SK-N-SH (cell line): ENCODE data around the gene NYNRIN. TPM values are rescaled to one million over a fixed set of nuclear protein-coding genes. Genes with fewer than 3 reads are reported as not detected.

Source experiments
- CTCF ChIA-PET: fragments of 300-600, 350-600 bp; formaldehyde crosslinking; extraction: SDS; loops from one replicate; lab custom pipeline; 2021; lab: Yijun Ruan, JAX
- POLR2A ChIA-PET: fragments of 350-600 bp; sonication (Branson Sonifier 250); formaldehyde crosslinking; extraction: SDS; loops from one replicate; lab custom pipeline; 2020; ENCODE audit warnings: antibody characterized with exemption, inconsistent platforms; lab: Yijun Ruan, JAX
- DNase-seq: peaks from one replicate; pipeline ENCODE4 v3.0.0; 2012
- H2AFZ ChIP-seq: fragments of 200-600 bp; sonication (generic); 2 replicates; pipeline ENCODE4 v1.8.1; 2016; ENCODE audit warnings: antibody characterized with exemption, mild to moderate bottlenecking, low read depth
- H3F3A ChIP-seq: fragments of 200-600 bp; sonication (generic); replicated peaks from 2 replicates; pipeline ENCODE3; 2016; ENCODE audit warnings: antibody characterized with exemption, mild to moderate bottlenecking; ENCODE audit not compliant: insufficient read depth
- H3K27ac ChIP-seq, 2 experiments: fragments of 200-500 bp in 1 of 2; fragments of 200-600 bp in 1 of 2; sonication (Bioruptor generic) in 1 of 2; sonication (generic), shearing (Covaris generic) in 1 of 2; 2 replicates each; pipeline versions ENCODE4 v1.5.1 to v1.6.1; 2014 to 2016; ENCODE audit warnings: low read depth in 2 of 2, inconsistent platforms in 1 of 2, low read length in 1 of 2, mild to moderate bottlenecking in 1 of 2, mixed read lengths in 1 of 2
- H3K27me3 ChIP-seq: fragments of 200-600 bp; sonication (generic), shearing (Covaris generic); 2 replicates; pipeline ENCODE4 v1.6.1; 2016; ENCODE audit warnings: mixed run types; ENCODE audit not compliant: insufficient read depth
- H3K36me3 ChIP-seq, 2 experiments: fragments of 200-500 bp in 1 of 2; fragments of 200-600 bp in 1 of 2; sonication (Bioruptor generic) in 1 of 2; sonication (generic) in 1 of 2; replicated peaks in 1 of 2; 2 replicates each; pipeline versions ENCODE3 to v1.5.1; 2014 to 2016; ENCODE audit warnings: low read length in 1 of 2, mild to moderate bottlenecking in 1 of 2; ENCODE audit not compliant: insufficient read depth in 2 of 2, control insufficient read depth in 1 of 2
- H3K4me1 ChIP-seq, 2 experiments: fragments of 200-500 bp in 1 of 2; fragments of 200-600 bp in 1 of 2; sonication (Bioruptor generic) in 1 of 2; sonication (generic), shearing (Covaris generic) in 1 of 2; 2 replicates each; pipeline versions ENCODE4 v1.5.1 to v1.6.1; 2014 to 2016; ENCODE audit warnings: low read depth in 1 of 2, low read length in 1 of 2, mixed run types in 1 of 2; ENCODE audit not compliant: insufficient read depth in 2 of 2, control insufficient read depth in 1 of 2
- H3K4me2 ChIP-seq: fragments of 200-600 bp; sonication (generic), shearing (Covaris generic); 2 replicates; pipeline ENCODE4 v1.6.1; 2017; ENCODE audit warnings: mixed run types
- H3K4me3 ChIP-seq, 2 experiments: fragments of 200-500 bp in 1 of 2; fragments of 200-600 bp in 1 of 2; sonication (Bioruptor generic) in 1 of 2; sonication (generic), shearing (Covaris generic) in 1 of 2; 2 replicates each; pipeline versions ENCODE4 v1.5.1 to v1.8.1; 2014 to 2016; ENCODE audit warnings: low read depth in 2 of 2, inconsistent platforms in 1 of 2, low read length in 1 of 2, mild to moderate bottlenecking in 1 of 2, mixed read lengths in 1 of 2, moderate library complexity in 1 of 2
- H3K79me2 ChIP-seq: fragments of 200-600 bp; sonication (generic); 2 replicates; pipeline ENCODE4 v1.8.1; 2017; ENCODE audit warnings: mild to moderate bottlenecking; ENCODE audit not compliant: insufficient read depth
- H3K9ac ChIP-seq: fragments of 200-600 bp; sonication (generic); 2 replicates; pipeline ENCODE4 v1.6.1; 2017; ENCODE audit warnings: mixed run types
- H3K9me2 ChIP-seq: fragments of 200-600 bp; sonication (generic); 2 replicates; pipeline ENCODE4 v1.6.1; 2017; ENCODE audit warnings: mixed run types
- H3K9me3 ChIP-seq: fragments of 200-600 bp; sonication (generic); 2 replicates; pipeline ENCODE4 v1.6.1; 2017; ENCODE audit warnings: mixed run types, mild to moderate bottlenecking, moderate library complexity
- H4K20me1 ChIP-seq: fragments of 200-600 bp; sonication (generic); 2 replicates; pipeline ENCODE4 v1.6.1; 2017; ENCODE audit warnings: mild to moderate bottlenecking, mixed run types; ENCODE audit not compliant: insufficient read depth
- CHD2 ChIP-seq: fragments of 150-350 bp; IDR thresholded peaks from 2 replicates; pipeline ENCODE4 v1.6.1; 2018; ENCODE audit warnings: low read length; ENCODE audit not compliant: partially characterized antibody
- MXI1 ChIP-seq: IDR thresholded peaks from 2 replicates; pipeline ENCODE4 v1.6.1; 2012; ENCODE audit warnings: mild to moderate bottlenecking, low read depth, low read length, improper control_type of control experiment
- POLR2AphosphoS5 ChIP-seq: IDR thresholded peaks from 2 replicates; pipeline ENCODE4 v1.6.1; 2012; ENCODE audit warnings: low read depth, low read length
- RFX5 ChIP-seq: IDR thresholded peaks from 2 replicates; pipeline ENCODE4 v1.6.1; 2012; ENCODE audit warnings: mild to moderate bottlenecking, improper control_type of control experiment, low read length
- RXRA ChIP-seq: IDR thresholded peaks from 2 replicates; pipeline ENCODE4 v1.4.0; 2012; ENCODE audit warnings: low read depth, mild to moderate bottlenecking, borderline replicate concordance
- WGBS: methylation state at CpG from one replicate; pipeline ENCODE4 v1.1.6; 2017; ENCODE audit warnings: low lambda C conversion rate; 5-methylcytosine and 5-hydroxymethylcytosine counted together
- polyA plus RNA-seq, 3 experiments: library from polyadenylated mRNA; depleted of rRNA; stranded (reverse); fragments of >200 nt; gene quantifications; 2 replicates each; pipeline ENCODE4 v1.2.3, GENCODE V29; 2012
- TF ChIP-seq, protein P1 (sequence below): fragments of 200-600 bp; sonication (generic); IDR thresholded peaks from 2 replicates; pipeline ENCODE4 v1.6.1; 2017; ENCODE audit warnings: antibody characterized with exemption, mild to moderate bottlenecking, moderate library complexity
- TF ChIP-seq, protein P2 (sequence below): IDR thresholded peaks from 2 replicates; pipeline ENCODE4; 2012
- TF ChIP-seq, protein P3 (sequence below): fragments of 150-350 bp; IDR thresholded peaks from 2 replicates; pipeline ENCODE4 v1.6.1; 2017; ENCODE audit warnings: antibody characterized with exemption, low read length, low read depth, borderline replicate concordance
- TF ChIP-seq, protein P4 (sequence below): IDR thresholded peaks from 2 replicates; pipeline ENCODE4 v1.4.0; 2012; ENCODE audit warnings: low read depth, borderline replicate concordance

Gene NYNRIN
- polyA plus RNA-seq, 1 of the 3 experiments (the other 2 are of a cell fraction), result 4.8 TPM

DNA sequence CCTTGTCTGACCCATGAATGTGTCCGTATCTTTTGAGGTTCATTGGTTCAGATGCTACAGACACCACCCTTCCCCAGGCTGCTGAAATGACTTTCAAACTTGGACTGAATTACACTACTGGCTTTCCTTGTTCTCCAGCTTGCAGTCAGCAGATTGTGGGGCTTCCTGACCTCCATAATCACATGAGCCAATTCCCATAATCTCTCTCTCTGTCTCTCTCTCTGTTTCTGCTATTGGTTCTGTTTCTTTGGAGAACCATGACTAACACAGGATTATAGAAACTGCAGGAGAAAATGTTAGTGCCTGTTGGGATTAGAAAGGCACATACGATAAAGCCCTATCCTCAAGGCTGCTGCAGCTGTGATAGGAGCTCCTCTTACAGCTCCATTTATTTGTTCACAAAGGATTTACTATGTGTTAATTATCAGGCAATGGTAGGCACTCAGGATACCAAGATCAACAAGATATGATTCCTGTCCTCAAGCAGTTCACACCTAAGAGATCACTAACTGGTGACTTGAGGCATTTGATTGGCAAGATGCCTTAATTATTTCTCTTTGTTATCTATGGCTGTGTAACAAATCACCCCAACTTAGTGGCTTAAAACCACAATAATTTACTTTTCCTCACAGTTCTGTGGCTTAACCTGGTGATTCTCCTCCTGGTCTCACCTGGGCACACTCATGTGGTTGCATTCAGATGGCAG lies 10.2 kb upstream of the NYNRIN start:
- no peak overlapping the region for H3K4me3 ChIP-seq
- TF ChIP-seq RXRA, result no peak
- no peak for TF ChIP-seq MXI1
- no peak for TF ChIP-seq RFX5
- TF ChIP-seq, protein P1, sequence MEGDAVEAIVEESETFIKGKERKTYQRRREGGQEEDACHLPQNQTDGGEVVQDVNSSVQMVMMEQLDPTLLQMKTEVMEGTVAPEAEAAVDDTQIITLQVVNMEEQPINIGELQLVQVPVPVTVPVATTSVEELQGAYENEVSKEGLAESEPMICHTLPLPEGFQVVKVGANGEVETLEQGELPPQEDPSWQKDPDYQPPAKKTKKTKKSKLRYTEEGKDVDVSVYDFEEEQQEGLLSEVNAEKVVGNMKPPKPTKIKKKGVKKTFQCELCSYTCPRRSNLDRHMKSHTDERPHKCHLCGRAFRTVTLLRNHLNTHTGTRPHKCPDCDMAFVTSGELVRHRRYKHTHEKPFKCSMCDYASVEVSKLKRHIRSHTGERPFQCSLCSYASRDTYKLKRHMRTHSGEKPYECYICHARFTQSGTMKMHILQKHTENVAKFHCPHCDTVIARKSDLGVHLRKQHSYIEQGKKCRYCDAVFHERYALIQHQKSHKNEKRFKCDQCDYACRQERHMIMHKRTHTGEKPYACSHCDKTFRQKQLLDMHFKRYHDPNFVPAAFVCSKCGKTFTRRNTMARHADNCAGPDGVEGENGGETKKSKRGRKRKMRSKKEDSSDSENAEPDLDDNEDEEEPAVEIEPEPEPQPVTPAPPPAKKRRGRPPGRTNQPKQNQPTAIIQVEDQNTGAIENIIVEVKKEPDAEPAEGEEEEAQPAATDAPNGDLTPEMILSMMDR, result no peak
- TF ChIP-seq, protein P2, sequence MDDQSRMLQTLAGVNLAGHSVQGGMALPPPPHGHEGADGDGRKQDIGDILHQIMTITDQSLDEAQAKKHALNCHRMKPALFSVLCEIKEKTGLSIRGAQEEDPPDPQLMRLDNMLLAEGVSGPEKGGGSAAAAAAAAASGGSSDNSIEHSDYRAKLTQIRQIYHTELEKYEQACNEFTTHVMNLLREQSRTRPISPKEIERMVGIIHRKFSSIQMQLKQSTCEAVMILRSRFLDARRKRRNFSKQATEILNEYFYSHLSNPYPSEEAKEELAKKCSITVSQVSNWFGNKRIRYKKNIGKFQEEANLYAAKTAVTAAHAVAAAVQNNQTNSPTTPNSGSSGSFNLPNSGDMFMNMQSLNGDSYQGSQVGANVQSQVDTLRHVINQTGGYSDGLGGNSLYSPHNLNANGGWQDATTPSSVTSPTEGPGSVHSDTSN, result no peak
- no peak for TF ChIP-seq POLR2AphosphoS5
- TF ChIP-seq, protein P3, sequence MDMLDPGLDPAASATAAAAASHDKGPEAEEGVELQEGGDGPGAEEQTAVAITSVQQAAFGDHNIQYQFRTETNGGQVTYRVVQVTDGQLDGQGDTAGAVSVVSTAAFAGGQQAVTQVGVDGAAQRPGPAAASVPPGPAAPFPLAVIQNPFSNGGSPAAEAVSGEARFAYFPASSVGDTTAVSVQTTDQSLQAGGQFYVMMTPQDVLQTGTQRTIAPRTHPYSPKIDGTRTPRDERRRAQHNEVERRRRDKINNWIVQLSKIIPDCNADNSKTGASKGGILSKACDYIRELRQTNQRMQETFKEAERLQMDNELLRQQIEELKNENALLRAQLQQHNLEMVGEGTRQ, result no peak
- TF ChIP-seq CHD2, result no peak
- TF ChIP-seq, all 33 proteins: peak for 0
- H3K27me3 ChIP-seq, result no peaks in the 10 kb centered on the region
- no peaks in the 10 kb centered on the region for H3K36me3 ChIP-seq
- H4K20me1 ChIP-seq, result no peaks in the 10 kb centered on the region
- H3K4me2 ChIP-seq, result no peak overlapping the region
- no peaks in the 10 kb centered on the region for H3K79me2 ChIP-seq
- DNase-seq, result no peak
- no peak overlapping the region for H3K9ac ChIP-seq
- no peaks in the 10 kb centered on the region for H3K9me3 ChIP-seq
- ChIA-PET POLR2A (no interaction called here), CTCF (interaction anchor here (1.0 to 1.8 kb wide), 3 partner anchors 11 to 23 kb away, joined by 3 to 5 read pairs (median 5); no protein-coding TSS in a partner anchor)
- no peaks in the 10 kb centered on the region for H3K9me2 ChIP-seq
- H2AFZ ChIP-seq, result no peak overlapping the region
- H3F3A ChIP-seq, result peaks cover 13% of the 10 kb centered on the region
- no peaks in the 10 kb centered on the region; a peak in 2 of 4 replicates for H3K4me1 ChIP-seq
- no peak overlapping the region for H3K27ac ChIP-seq
- WGBS, result 84% methylated on average over 2 of the region's 2 CpGs

DNA sequence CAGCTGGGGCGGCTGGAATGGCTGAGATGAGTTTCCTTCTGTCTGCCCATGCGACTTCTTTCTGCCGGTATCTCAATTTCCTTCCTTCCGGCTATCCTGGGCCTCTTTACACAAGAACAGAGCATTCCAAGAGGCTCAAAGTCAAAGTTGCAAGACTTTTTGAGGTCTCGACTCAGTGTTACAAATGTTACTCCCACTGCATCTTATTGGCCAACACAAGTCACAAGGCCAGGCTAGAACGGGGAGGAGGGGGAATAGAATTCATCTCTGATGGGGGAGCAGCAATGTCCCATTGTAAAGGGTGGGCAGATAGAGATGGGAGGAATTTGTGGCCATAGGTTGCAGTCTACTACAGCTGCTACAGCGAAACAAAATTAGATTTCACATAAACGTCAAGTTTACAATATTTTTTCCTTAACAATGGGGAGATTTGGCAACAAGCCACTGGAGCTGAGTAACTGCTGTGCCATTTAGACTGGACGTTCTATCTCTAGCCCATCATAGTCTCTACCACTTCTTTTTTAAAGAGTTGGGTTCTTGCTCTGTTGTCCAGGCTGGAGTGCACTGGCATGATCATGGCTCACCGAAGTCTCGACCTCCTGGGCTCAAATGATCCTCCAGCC lies 9.5 kb upstream of the NYNRIN start:
- H3K4me1 ChIP-seq, result no peaks in the 10 kb centered on the region; a peak in 2 of 4 replicates
- no peak for TF ChIP-seq MXI1
- TF ChIP-seq, protein P4, sequence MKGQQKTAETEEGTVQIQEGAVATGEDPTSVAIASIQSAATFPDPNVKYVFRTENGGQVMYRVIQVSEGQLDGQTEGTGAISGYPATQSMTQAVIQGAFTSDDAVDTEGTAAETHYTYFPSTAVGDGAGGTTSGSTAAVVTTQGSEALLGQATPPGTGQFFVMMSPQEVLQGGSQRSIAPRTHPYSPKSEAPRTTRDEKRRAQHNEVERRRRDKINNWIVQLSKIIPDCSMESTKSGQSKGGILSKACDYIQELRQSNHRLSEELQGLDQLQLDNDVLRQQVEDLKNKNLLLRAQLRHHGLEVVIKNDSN, result peak; percentile 51; the same call in 1 of the 2 replicates
- no peaks in the 10 kb centered on the region for H3K36me3 ChIP-seq
- H3K4me2 ChIP-seq, result no peak overlapping the region
- WGBS, result 70% methylated on average over 11 of the region's 11 CpGs
- no peaks in the 10 kb centered on the region for H3K79me2 ChIP-seq
- no peak overlapping the region for H3K9ac ChIP-seq
- no peaks in the 10 kb centered on the region for H3K27me3 ChIP-seq
- ChIA-PET CTCF (interaction anchor here (0.9 to 1.8 kb wide), 4 partner anchors 12 to 42 kb away, joined by 3 to 5 read pairs (median 4); no protein-coding TSS in a partner anchor), POLR2A (interaction anchor here (0.8 kb wide), 1 partner anchor 23 kb away, joined by 3 read pairs; no protein-coding TSS in a partner anchor)
- no peak for DNase-seq
- H3K9me2 ChIP-seq, result no peaks in the 10 kb centered on the region
- no peak overlapping the region for H2AFZ ChIP-seq
- H3K9me3 ChIP-seq, result no peaks in the 10 kb centered on the region
- peaks cover 13% of the 10 kb centered on the region for H3F3A ChIP-seq
- no peak overlapping the region for H3K4me3 ChIP-seq
- no peak overlapping the region for H3K27ac ChIP-seq
- no peaks in the 10 kb centered on the region for H4K20me1 ChIP-seq
